ENCODE measurements around the gene GPER1.

GRCh38 chr7:1121476-1121875 is 33.6 kb downstream of the GPER1 start:
- TF ChIP-seq POLR2A (IDR thresholded peaks at IDR 0.05; ENCODE audit: borderline replicate concordance, extremely low read depth, insufficient read depth, insufficient read length) (no peak), RAD21 (IDR thresholded peaks at IDR 0.05; ENCODE audit: low read depth) (no peak), SRF (IDR thresholded peaks at IDR 0.05; ENCODE audit: low read depth) (no peak), CEBPB (IDR thresholded peaks at IDR 0.05; ENCODE audit: low read depth) (no peak), ZFX (IDR thresholded peaks at IDR 0.05) (no peak), POLR2AphosphoS5 (IDR thresholded peaks at IDR 0.05; ENCODE audit: low read depth, low read length) (no peak), ATF3 (IDR thresholded peaks at IDR 0.05) (no peak), YY1 (IDR thresholded peaks at IDR 0.05; ENCODE audit: extremely low read depth, insufficient replicate concordance, low read depth, low read length) (no peak), EZH2phosphoT487 (IDR thresholded peaks at IDR 0.05; ENCODE audit: borderline replicate concordance) (no peak), TCF7L2 (IDR thresholded peaks at IDR 0.05; ENCODE audit: borderline replicate concordance, extremely low read depth, insufficient read depth, insufficient read length) (no peak)
- TF ChIP-seq, protein P1, sequence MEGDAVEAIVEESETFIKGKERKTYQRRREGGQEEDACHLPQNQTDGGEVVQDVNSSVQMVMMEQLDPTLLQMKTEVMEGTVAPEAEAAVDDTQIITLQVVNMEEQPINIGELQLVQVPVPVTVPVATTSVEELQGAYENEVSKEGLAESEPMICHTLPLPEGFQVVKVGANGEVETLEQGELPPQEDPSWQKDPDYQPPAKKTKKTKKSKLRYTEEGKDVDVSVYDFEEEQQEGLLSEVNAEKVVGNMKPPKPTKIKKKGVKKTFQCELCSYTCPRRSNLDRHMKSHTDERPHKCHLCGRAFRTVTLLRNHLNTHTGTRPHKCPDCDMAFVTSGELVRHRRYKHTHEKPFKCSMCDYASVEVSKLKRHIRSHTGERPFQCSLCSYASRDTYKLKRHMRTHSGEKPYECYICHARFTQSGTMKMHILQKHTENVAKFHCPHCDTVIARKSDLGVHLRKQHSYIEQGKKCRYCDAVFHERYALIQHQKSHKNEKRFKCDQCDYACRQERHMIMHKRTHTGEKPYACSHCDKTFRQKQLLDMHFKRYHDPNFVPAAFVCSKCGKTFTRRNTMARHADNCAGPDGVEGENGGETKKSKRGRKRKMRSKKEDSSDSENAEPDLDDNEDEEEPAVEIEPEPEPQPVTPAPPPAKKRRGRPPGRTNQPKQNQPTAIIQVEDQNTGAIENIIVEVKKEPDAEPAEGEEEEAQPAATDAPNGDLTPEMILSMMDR (IDR thresholded peaks at IDR 0.05 in 2 of 3, conservative IDR thresholded peaks at IDR 0.05 in 1 of 3; ENCODE audit: borderline replicate concordance in 1 of 3, insufficient read depth in 1 of 3, low read depth in 2 of 3, low read length in 2 of 3), result no peak
